Kidney (tissue), 14 donors: ENCODE measurements around the gene MYO5B. TPM values are rescaled to one million over a fixed set of nuclear protein-coding genes. Genes with fewer than 3 reads are reported as not detected.

Source experiments
- DNase-seq, 5 donors: peaks; one replicate each; pipeline ENCODE4 v3.0.0-alpha.2; 2013 to 2020
- FAIRE-seq: peaks from 2 replicates; lab custom pipeline; 2012; peaks lifted over from hg19 to GRCh38; lab: Jason Lieb, UNC
- H3K27ac ChIP-seq, 2 donors: one replicate each; pipeline ENCODE4 v1.7.0; 2013; ENCODE audit warnings: low read depth in 2 of 2, low read length in 2 of 2, inconsistent platforms in 1 of 2
- H3K27me3 ChIP-seq: one replicate; pipeline ENCODE4 v1.7.1; 2013; ENCODE audit warnings: low read length, inconsistent platforms; ENCODE audit not compliant: control insufficient read depth, insufficient read depth
- H3K36me3 ChIP-seq, 3 donors: one replicate each; pipeline versions ENCODE4 v1.7.0 to v1.7.1; 2013; ENCODE audit warnings: low read length in 3 of 3, control low read depth in 1 of 3, inconsistent platforms in 1 of 3; ENCODE audit not compliant: insufficient read depth in 3 of 3, control insufficient read depth in 2 of 3
- H3K4me1 ChIP-seq, 3 donors: one replicate each; pipeline versions ENCODE4 v1.7.0 to v1.7.1; 2013; ENCODE audit warnings: low read length in 3 of 3, inconsistent platforms in 1 of 3, low read depth in 1 of 3; ENCODE audit not compliant: control insufficient read depth in 2 of 3, insufficient read depth in 2 of 3
- H3K4me3 ChIP-seq, 3 donors: one replicate each; pipeline versions ENCODE4 v1.7.0 to v1.8.1; 2013; ENCODE audit warnings: low read length in 3 of 3, control low read depth in 1 of 3, inconsistent platforms in 1 of 3
- H3K9ac ChIP-seq, 3 donors: one replicate each; pipeline versions ENCODE4 v1.7.0 to v1.7.1; 2013; ENCODE audit warnings: low read length in 3 of 3, control low read depth in 1 of 3, inconsistent platforms in 1 of 3
- H3K9me3 ChIP-seq, 3 donors: one replicate each; pipeline versions ENCODE4 v1.7.0 to v1.7.1; 2013; ENCODE audit warnings: low read length in 3 of 3, control low read depth in 1 of 3, inconsistent platforms in 1 of 3; ENCODE audit not compliant: control insufficient read depth in 2 of 3, insufficient read depth in 1 of 3
- intact Hi-C: fragments of 100-400 bp; cut with DNase I; formaldehyde crosslinking; loops from one replicate; pipeline ENCODE4 v1.11.1; 2022
- polyA plus RNA-seq: library from polyadenylated mRNA; stranded (reverse); fragments of 350-450 nt; fragmentation: Illumina TruSeq; extraction: RNeasy Lipid Tissue Mini Kit (QIAGEN cat#74804); gene quantifications from one replicate; pipeline ENCODE4 v1.2.3, GENCODE V29; 2014; ENCODE audit warnings: low read depth, low replicate concordance; ENCODE audit not compliant: insufficient read depth
- total RNA-seq: library from RNA; stranded (reverse); fragmentation: NEBNext Ultra II Directional; extraction: Animal tissue kit (Norgen Biotek cat#: 25700); gene quantifications from one replicate; pipeline ENCODE4 v1.2.1, GENCODE V29; 2021
- TF ChIP-seq, protein P1 (sequence below): IDR thresholded peaks from 3 replicates; pipeline ENCODE4 v1.5.1; 2012; ENCODE audit warnings: mild to moderate bottlenecking, moderate library complexity, borderline replicate concordance; ENCODE audit not compliant: insufficient read depth; ENCODE audit errors: extremely low read depth
- donor health status: control.
- donor health status: control.
- donor health status: control.
- donor health status: control.
- donor health status: control.
- donor health status: DM: yes; HTN: yes; CAD: no.
- donor health status: Normal renal cell carcinoma (clear cell type).

Gene MYO5B
- total and polyA plus RNA-seq, 2 donors from 2014 or later, result 17.8 to 43.8 TPM

DNA sequence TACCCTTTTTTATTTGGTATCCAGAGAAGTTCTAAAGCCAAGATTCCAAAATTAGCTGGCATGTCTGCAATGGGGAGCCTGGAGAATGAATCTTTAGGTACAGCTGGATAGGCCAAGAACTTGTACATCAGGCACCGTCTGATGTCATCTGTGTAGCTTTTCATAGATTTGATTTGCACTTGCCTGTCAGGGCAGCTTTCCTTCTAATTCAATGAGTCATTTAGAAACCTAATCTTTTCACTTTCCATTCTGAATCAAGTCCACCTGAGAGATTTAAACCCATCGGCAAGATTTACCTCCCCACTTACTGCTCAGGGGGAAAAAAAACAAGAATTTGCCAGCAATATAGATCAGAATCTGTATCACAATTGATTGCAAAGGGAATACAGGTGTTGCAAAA, 320.7 kb downstream of the MYO5B start:
- intact Hi-C loops, result no loop called here
- FAIRE-seq (no peak), DNase-seq (no peak)
- Histone ChIP-seq H3K36me3 (peaks cover 0 to 16% (median 6%) of the 10 kb centered on the region in 3 donors), H3K27ac (no peak overlapping the region), H3K4me1 (no peaks in the 10 kb centered on the region), H3K9me3 (no peaks in the 10 kb centered on the region), H3K27me3 (no peaks in the 10 kb centered on the region), H3K4me3 (no peak overlapping the region), H3K9ac (no peak overlapping the region)
- TF ChIP-seq, protein P1, sequence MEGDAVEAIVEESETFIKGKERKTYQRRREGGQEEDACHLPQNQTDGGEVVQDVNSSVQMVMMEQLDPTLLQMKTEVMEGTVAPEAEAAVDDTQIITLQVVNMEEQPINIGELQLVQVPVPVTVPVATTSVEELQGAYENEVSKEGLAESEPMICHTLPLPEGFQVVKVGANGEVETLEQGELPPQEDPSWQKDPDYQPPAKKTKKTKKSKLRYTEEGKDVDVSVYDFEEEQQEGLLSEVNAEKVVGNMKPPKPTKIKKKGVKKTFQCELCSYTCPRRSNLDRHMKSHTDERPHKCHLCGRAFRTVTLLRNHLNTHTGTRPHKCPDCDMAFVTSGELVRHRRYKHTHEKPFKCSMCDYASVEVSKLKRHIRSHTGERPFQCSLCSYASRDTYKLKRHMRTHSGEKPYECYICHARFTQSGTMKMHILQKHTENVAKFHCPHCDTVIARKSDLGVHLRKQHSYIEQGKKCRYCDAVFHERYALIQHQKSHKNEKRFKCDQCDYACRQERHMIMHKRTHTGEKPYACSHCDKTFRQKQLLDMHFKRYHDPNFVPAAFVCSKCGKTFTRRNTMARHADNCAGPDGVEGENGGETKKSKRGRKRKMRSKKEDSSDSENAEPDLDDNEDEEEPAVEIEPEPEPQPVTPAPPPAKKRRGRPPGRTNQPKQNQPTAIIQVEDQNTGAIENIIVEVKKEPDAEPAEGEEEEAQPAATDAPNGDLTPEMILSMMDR, result no peak

- TF ChIP-seq, protein P1, result no peak
- H3K9me3 ChIP-seq, result no peaks in the 10 kb centered on the region
- no peaks in the 10 kb centered on the region for H3K4me1 ChIP-seq
- no peak overlapping the region for H3K27ac ChIP-seq
- DNase-seq (no peak), FAIRE-seq (no peak)
- intact Hi-C loops, result loop anchor here (10.0 kb wide), 1 partner anchor 355 kb away; no protein-coding TSS in a partner anchor
- no peak overlapping the region for H3K4me3 ChIP-seq
- no peaks in the 10 kb centered on the region for H3K27me3 ChIP-seq
- no peaks in the 10 kb centered on the region for H3K36me3 ChIP-seq
- H3K9ac ChIP-seq, result no peak overlapping the region
Measured at GRCh38 chr18:49869354-49869753, 325.6 kb downstream of the MYO5B start.

- intact Hi-C loops, result loop anchor here (10.0 kb wide), 1 partner anchor 352 kb away; no protein-coding TSS in a partner anchor
- no peak for DNase-seq
- no peak overlapping the region for H3K4me3 ChIP-seq
- no peak for FAIRE-seq
- no peaks in the 10 kb centered on the region for H3K4me1 ChIP-seq
- H3K27me3 ChIP-seq, result no peaks in the 10 kb centered on the region
- H3K27ac ChIP-seq, result no peak overlapping the region
- no peaks in the 10 kb centered on the region for H3K9me3 ChIP-seq
- TF ChIP-seq, protein P1, result no peak
- H3K9ac ChIP-seq, result no peak overlapping the region
- H3K36me3 ChIP-seq, result peaks cover 0 to 3% (median 0%) of the 10 kb centered on the region in 3 donors
Measured at GRCh38 chr18:49866680-49867079, 328.3 kb downstream of the MYO5B start.

DNA sequence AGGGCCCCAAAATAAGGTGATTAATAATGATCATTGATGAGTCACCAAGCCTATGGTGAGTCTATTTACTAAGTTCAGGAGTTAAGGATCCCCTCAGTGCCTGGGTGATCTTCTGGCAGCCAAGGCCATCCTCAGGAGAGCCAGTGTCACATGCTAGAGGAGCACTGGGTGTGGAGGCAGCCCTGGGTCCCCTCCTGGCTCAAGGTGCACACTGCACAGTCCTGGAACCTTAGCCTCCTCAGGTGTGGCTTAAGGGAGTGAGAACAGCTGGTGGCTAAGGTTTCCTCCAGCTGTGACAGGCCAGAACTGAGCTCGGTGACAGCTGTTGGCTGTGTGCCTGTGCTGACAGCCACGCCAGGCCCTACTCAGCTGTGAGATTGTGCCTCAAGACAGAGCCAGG, 329.5 kb downstream of the MYO5B start:
- H3K4me1 ChIP-seq, result no peaks in the 10 kb centered on the region
- H3K9me3 ChIP-seq, result no peaks in the 10 kb centered on the region
- no peak overlapping the region for H3K9ac ChIP-seq
- DNase-seq, result peak in 1 of 5 donors; percentile 22
- no peak overlapping the region for H3K4me3 ChIP-seq
- intact Hi-C loops, result loop anchor here (10.0 kb wide), 1 partner anchor 351 kb away; no protein-coding TSS in a partner anchor
- TF ChIP-seq, protein P1, result no peak
- H3K36me3 ChIP-seq, result peaks cover 0 to 3% (median 0%) of the 10 kb centered on the region in 3 donors
- H3K27me3 ChIP-seq, result no peaks in the 10 kb centered on the region
- H3K27ac ChIP-seq, result no peak overlapping the region
- FAIRE-seq, result no peak
